Activated CD8-positive, alpha-beta memory T cell treated with anti-CD3 and anti-CD28 coated beads, Interleukin-2, amount 50 U/mL, for 1 hour (primary cell): ENCODE results near the gene FARP1.

Experiments
- DNase-seq: peaks from one replicate; pipeline ENCODE4 v3.0.0-alpha.2; 2020; ENCODE audit errors: extremely low read depth

FARP1 gene

DNA sequence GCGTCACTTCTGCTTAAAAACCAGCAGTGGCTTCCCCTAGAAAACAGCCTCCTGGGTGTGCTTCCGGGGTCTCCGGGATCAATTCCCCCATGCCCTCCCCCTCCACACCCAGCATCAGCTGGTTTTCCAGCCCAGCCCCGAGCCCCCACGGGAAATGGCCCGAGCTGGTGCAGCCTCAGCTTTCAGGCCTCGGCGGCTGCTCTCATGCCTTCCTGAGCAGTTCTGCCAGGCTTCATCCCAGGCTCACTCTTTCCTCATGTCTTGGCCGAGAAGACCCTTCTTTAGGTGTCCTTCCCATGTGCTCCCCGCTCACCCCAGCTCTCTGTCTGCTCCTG is 137.2 kb downstream of the FARP1 start:
- DNase-seq: no peak

DNA sequence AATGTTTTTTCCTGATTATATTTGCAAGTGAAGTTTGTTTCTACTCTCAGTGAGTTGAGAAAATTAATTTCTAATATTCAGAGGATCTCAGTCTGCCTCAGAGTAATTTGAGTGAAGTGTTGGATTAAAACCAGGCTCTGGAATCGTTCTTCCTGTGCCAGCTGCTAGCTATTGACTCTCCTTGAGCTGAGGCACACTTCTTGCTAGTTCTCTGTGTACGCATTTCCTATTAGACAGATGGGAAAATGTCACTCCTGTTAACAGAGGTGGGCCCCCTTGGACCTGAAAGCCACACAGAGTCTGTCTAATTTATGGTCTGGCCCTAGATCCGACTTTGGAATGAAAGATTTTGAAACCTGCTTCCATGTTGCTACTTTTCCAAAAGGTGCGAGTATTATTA is 141.8 kb downstream of the FARP1 start:
- no peak for DNase-seq

DNA sequence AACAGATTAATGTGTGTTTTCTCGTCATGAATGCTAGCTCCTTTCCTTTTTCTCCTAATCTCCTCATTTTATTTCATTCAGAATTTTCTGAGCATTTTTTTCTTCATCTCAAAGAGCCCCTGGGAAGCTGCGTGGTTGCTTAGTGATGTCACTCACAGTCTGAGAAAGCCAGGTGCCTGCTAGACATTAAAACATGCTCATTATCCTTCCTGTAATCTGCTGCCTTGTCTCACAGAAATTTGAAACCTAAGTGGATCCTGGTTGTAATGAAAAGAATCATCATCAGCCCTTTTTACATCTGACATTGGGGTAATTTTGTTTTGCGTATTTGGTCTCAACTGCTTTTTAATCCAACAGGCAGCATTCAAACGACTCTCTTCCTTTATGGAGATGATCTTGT is 142.4 kb downstream of the FARP1 start:
- DNase-seq: no peak

DNA sequence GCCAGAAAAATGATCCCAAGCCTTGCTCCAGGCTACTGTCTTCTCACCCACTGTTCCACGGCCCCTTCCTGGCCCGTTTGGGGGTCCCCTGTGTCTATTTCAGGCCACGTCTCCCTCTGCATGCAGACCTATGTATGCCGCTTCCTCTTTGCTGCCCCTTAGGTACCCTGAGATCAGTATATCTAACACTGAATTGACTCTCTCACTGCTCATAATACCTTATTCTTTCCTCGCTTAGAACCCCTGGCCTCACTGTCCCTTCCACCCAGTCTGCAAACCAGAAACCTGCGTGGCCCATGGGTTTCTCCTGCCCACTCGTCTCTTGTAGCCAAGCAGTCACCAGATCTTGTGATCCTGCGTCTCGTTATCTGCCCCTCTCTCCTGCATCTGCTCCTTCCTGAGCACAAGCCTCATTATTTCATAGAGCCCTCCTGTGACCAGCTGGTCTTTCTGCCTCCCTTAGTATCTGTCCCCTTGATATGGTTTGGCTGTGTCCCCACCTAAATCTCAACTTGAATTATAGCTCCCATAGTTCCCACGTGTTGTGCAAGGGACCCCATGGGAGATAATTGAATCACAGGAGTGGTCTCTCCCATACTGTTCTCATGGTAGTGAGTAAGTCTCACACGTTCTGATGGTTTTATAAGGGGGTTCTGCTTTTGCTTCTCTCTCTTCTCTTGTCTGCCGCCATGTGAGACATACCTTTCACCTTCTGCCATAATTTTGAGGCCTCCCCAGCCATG is 143.1 kb downstream of the FARP1 start:
- no peak for DNase-seq

DNA sequence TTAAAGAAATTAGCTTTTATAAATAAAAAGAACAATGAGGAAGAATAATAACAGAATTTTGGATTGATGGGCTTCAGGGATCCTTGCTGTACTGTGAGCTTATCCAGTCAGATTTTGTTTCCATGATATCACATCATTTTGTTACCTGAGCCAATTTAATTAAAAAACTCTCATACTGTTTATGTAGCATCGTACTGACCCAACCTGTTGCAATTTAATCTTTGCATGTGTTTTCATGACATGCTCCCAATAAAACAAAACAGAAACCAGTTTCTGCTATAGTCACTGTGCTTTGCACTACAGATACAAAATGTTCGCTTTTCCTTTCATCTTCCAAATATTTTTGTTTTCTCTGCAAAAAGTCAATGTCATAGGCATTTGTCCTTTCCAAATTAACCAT is 143.9 kb downstream of the FARP1 start:
- no peak for DNase-seq

DNA sequence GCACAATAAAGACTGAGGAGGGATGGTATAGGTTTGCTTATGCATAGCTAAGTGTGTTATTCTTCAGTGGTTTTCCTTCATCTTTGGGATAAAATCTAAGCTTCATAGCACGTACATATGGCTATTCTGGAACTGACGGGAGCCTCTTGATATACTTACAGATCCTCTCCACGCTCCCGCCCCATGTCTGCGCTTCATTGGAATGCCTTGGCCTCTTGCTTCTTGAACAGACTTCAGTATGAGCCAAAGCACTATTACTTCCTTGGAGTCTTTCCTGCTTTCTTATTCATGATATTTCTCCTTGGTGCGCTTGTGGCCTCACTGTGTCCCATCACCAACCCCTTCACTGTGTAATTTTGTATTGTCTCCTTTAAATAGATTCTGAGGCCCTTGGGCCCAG is 145.3 kb downstream of the FARP1 start:
- no peak for DNase-seq

DNA sequence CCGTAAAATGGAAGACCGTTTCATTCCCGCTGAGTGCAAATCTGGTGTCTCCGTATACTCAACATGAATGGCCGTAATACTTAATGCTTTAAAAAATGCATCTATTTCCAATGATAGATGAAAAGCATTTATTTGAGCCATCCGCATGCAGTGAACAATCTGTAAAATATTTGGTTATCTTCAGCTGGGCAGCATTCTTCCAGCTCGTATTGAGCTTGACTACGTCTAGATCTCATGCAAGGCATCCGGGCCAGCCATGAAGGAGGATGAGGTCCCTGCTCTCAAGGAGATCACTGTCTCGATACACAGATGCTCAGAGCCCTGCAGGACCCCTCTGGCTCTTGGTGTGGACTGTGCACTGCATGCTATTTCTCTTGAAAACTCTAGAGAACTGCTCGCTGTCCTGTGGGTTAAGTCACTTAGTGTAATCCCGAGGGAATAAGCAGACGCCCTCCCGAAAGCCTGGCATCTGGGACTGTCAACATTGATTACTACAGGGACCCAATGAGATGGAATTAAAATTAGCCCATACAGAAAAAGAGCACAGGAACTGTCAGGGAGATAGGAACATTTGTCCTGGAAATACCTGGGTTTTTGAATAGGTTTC is 146.5 kb downstream of the FARP1 start:
- no peak for DNase-seq

DNA sequence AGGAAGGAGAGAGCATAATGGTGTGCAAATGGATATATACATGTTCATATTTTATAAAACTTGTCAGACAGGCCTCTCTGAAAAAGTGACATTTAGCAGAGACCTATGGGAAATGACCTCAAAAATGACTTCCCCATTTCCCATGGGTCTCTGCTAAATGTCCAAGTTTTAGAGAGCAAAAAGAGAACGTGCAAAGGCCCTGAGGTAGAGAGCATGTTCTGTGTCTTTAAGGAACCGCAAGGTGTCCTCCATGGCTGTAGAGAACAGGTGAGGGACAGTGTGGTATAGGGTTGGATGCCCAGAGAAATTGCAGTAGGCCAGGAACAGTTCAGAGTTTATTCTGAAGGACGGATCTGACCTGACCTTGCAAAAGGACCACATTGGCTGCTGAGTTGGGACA is 147.4 kb downstream of the FARP1 start:
- no peak for DNase-seq

DNA sequence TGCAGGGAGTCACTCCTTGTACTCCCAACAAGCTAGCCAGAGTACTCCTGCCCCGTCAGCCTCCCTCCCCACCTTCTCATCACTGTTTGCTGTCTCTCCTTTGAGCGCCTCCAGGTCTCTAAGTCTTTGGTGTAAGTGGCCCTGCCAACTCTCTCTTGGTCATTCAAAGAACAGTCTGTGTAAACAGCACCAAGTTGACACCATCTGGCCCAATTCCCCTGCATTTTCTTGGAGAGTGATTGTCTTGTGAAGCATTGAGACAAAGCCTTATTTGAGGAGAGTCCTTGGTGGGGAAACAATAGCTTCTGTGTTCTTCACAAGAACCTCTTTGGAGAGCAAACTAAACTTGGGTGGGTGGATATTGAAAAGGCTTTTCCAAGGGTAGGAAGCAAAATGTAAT is 148.8 kb downstream of the FARP1 start:
- no peak for DNase-seq

DNA sequence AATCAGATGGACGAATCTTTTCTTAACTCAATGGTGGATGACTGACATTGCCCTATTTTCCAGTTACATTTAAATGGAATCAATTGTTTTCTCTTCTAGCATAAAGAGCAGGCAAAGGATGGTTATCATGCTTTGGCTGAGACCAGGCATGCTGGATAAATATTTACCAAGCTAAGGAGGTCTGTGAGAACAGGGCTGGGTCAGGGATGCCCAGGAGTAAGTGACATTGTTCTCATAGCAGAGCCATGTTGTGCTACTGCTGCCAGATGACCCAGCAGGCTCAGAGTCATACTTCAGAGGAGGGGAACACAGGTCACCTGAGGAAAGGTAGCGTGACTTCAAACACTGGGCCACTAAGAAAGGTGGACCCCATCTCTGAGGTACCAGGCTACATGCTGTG is 150.2 kb downstream of the FARP1 start:
- no peak for DNase-seq

DNA sequence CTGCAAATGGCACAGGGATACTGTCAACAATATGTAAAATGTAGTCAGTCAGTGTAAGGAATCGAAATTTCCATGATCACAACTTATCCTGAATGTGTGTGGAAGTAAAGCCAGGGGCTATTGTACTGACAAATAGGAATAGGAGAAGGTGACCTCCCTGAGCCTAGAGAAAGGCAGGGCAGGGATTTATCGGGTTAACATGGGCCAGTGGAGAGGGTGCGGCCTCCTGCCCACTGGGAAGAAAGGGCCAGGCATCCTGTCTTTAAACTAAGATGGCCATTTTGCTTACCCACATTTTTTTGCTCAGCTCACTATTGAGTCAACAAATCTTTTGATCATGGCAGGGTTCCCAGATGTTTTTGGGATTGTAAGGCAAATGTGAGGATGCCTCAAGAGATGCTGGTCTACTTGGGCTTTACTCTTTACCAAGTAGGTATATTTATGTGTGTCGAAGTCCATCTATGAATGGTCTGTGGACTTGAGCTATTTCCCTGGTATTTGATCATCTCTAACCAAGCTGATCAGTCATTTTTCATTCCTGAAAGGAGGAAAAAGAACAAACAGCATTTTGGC is 150.8 kb downstream of the FARP1 start:
- DNase-seq: no peak

DNA sequence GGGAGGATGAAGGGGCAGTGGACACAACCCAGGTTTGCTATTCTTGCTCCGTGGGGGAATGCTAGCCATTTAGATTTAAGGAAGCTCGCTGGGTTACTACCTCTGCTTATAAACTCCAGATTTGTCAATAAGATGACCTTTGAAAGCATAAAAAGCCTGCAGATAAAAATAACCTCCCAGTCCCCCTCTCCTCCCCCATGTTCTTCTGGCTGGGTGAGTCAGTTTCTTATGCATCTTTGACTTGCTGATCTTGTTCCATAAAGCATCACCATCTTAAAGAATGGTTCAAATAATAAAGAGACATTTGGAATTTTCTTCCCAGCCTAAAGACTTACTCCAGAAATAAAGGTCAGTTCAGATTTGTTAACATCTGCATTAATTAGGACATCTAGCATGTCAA is 152.5 kb downstream of the FARP1 start:
- no peak for DNase-seq

DNA sequence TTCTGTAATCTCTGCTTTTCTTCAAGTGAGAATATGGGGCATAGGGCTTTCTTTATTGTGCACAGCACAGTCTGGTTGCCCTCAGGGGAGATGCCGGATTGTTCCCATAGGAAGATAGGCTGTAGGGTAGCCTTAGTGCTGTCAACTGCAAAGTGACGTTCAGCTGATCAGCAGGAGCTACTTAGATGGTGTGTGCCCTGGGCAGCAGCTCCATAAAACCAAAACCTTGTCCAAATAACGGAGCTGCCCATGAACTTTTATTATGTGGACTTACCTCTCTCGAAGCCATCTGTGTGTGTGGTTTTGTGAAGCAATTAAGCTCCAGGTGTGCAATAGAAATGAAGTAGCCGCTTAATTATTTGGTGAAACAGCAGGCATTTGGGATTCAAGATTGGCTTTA is 154.2 kb downstream of the FARP1 start:
- no peak for DNase-seq

DNA sequence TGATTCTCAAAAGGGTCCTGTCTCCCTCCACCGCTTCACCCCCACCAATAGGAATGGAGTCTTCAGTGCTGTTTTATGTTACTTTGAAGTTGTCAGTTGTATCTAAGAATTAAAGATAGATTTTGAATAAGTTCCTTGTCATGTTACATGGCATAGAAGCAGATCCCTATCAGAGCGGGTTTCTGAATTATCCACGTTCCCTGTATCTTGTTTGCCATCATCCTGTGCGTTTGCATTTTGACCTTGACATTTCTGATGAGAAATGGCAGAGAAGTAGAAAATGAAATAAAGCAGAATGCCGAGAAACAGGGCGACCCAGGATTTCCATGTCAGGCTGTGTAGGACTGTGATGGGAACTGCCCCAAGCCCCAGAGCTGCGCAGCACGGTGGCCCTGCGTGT is 154.9 kb downstream of the FARP1 start:
- no peak for DNase-seq

DNA sequence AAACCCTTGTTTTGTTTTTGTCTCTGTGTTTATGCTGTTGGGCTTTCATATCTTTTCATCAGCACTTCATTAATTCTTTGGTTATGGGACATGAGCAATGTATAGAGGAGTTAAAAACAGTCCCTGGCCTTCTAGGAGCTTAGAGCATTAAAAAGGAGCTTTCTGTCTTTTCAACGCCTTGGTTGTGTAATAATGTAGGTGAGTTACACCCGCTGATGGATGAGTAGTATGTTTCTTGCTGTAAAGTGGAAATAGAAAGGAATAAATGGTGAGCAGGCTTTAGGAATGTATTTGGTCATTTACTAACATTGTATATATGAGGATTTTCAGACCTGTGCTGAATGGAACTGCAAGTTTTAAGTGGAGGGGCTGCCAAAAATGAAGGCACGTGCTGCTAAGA is 155.7 kb downstream of the FARP1 start:
- no peak for DNase-seq

DNA sequence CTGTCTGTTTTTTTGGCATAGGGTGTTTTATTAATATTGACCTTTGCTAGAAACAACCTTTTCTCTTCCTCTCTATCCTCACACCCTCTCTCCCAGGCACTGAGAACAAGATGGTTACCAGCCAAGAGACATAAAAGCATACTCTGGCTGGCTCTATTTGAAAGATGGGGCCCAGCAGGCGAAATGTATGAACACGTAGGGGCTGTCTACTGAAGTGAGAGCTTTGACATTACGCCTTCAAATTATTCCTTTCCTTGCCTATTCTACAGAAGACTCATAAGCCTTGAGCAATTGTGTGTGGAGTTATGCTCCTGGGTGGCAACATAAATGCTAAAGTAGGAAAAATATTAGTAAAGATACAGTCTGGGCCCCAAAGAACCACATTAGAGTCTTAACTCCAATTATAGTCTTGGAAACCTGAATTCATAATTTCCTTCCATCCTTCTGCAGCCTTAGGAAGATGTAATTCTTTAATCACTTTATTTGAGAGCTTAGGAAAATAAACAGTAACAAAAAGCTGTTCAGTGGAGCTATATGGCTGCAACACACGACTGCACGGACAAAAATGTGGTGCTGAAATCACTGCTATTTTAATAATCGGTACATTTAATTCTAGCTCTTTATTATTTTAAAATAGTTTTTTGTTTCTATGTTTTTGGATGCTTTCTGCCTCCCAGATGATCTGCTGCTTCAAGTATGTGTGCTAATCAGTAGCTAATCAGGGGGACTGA is 156.5 kb downstream of the FARP1 start:
- DNase-seq: no peak

DNA sequence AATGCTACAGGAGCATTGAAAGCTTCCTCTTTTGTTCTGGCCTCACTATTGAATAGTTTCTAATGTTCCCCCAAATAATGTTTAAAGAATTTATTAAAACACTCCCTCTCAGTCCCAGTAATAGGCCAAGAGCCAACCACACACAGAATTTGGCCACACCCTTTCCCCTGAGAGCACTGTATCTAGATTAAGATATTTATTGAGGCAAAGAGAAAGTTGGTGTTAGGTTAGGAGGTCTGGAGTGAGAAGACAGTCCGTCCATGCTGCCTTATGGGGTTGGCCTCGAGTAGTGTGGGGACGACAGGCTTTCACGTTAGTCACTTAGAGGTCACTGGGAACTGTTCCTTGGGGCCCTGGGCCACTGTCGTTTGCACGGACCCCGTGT is 157.1 kb downstream of the FARP1 start:
- DNase-seq: no peak

DNA sequence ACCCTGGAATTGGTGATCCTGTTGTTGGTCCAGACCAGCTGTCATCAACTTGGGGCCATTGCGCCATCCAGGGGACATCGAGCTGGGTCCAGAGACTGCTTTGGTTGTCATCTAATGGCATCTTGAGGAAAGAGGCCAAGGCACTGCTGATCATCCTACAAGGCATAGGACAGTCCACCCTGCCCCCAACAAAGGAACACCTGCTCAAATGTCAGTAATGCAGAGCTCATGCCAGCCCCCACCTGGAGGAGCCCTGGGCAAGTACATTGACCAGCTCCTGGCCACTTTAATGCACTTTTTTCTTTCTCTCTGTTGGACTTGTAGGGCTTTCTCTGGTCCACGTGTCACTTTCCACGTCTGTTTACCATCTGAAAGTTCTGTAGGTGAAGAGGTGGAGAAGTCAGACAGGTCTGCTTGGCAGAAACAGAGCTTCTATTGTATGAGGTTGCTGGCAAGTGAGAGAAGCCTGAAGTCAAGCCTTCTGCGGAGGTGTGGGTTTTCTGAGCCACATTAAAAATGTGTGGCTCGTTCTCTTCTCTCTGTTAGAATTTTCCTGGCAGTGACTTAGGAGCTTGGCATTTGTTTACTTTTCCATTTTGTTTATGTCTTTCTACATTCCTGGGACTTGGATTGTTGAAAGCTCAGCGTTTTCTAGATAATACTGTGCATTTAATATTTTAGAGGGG is 158.2 kb downstream of the FARP1 start:
- no peak for DNase-seq

DNA sequence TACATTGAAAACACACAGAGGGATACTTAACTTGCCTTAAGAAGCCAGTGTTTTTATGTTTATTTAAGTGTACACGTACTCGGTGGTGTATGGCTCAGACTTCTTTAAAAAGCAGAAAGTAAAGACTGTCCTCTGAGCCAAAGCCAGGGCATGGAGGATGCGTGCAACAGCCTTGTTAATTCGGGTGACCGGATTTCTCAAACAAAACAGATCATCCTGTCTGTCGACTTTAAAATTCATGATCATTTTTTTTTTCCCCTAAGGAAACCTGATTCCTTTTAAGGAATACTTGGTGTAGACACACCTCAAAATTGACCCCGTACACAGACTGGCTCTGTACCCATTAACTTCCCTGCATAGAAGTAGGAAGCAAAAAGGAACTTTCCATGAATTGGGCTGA is 158.8 kb downstream of the FARP1 start:
- DNase-seq: no peak

DNA sequence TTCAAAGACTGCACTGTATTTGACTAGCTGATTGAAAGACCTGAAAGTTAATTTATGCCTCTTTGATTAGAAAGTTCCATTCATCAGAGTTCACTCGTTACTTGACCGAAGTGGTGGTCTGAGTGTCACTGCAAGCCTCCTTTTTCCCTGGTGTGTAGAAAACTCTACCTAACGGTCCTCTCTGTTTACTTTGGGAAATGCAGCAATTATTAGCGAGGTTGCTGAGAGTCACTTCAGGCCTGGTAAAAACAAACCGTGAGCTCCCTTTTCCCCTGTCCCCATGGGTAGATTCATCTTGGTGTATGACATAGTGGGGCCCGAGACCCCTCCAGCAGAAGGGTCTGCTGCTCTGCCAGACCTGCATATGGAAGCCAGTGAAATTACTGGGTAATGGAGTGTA is 161.0 kb downstream of the FARP1 start:
- DNase-seq: no peak

DNA sequence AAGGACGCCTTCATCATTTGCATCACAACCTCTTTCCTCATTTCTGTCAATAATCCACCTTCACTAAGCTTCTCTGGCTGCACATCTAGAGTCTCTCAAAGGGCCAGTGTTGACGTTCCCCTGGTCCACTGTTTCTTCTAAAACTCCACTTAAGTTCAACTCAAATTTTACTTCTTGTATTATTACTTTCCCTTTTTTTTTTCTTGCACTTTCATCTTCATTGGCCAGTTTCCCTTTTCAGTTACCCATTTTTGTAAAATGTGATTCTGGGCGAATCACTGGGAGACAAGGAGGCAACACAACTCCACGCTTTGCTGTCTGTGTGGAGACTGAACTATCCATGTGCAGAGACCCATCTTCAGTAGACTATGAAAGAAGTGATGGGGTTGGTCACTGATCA is 162.8 kb downstream of the FARP1 start:
- DNase-seq: no peak

DNA sequence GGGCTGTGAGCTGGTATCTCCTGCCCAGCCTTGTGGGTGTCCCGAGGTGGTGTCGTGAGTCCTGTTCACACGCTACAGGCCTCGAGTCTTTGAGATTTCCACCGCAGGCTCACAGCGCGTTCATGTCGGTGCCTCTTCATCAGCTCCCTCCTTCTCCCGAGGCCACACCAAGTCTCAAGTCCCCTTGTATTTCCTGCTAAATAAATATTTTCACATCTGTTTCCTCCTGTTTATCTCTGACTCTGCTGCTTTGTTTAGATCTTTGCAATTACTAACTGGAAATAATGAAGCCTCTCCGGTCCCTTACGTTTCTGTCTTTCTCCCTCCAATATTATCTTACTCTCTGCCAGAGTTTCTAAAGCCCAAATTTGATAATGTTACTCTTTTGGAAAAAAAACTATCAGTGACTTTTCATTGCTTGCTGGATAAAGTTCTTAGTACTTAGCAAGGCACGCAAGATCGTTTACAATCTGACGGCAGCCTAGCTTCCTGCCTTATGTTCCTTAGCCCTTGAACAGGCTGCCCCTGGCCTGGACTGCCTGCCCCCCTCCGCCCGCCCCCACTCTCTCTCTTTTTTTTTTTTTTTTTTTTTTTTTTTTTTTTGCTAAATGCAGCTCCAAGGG is 164.7 kb downstream of the FARP1 start:
- no peak for DNase-seq
